Nucleus accumbens (tissue), 56 donors: ENCODE data around the gene IMPDH2.
A peak's percentile ranks its signal among the peaks of the same experiment; 100 is the strongest.
"Not testable (repeated sequence)": the region's sequence is repeated elsewhere in the genome, so short reads cannot be mapped to it uniquely, and the experiment has no call there.

Experiments used
- DNase-seq, 56 donors: peaks; one replicate each; lab custom pipeline; 2025; lab: John Stamatoyannopoulos, UW

IMPDH2 gene

DNA sequence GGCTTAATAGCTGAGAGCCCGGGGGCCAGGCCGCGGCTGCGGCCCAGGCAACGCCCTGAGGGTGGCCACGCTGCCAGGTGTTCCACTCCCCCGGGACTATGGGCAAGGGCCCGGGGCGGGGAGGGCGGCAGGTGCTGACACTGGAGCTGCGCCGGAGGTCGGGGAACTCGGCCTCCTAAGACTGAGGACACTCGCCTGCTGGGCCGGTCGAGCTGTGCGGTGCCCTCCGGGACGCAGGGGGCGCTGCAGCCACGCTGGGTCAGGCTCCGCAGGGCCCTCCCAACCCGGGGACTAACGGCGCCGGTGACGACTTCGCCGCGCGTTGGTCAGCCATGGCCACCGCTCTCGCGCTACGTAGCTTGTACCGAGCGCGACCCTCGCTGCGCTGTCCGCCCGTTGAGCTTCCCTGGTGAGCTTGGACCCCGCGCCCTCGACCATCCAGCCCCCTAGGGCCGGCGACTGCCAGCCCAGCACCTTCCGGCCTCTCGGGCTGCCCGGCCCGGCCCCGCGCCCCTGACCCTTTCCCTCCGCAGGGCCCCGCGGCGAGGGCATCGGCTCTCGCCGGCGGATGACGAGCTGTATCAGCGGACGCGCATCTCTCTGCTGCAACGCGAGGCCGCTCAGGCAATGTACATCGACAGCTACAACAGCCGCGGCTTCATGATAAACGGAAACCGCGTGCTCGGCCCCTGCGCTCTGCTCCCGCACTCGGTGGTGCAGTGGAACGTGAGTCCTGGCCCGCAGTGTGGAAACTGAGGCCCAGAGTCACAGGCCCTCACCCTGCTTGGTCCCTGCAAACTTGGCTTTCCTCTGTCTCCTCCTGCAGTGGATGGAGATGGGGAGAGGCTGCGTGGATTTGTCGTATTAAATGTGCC is 7.1 kb downstream of the IMPDH2 start, which contains the start of gene NDUFAF3:
Gene NDUFAF3 (plus strand): TSS at position 309 of the 875 bp plus-strand sequence. CDS start 24 bp downstream, at position 333.
- DNase-seq: peak in 54 of 56 donors; percentile 67 to 94 (median 82)

DNA sequence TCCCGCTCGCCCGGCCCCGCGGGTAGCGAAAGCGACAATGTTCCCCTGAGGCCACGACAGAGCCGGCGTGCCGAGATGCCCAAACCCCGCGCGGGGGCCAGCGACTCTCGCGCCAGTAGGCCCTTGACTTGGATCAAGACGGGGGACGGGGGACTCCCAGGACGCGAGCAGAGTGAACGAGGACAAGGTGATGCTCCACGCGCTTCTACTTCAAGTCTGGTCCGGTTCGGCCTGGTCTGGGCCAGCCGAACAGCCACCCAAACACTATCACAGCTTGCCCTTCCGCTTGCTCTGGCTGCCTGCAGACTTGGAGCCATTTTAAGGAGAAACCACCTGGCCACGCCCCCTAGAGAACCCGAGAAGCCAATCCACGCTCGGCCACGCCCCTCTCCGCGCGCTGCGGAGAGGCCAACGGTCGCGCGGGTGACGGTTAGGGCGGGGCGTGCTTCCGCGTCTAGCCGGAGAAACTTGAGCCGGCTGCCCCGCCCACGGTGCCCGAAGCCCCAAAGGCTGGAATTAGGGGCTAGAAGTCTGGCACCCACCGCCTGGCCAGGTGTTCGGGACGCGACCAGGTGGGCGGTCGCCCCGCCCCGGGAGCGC is 7.9 kb downstream of the IMPDH2 start:
- DNase-seq: peak; percentile 73 to 98 (median 95)

DNA sequence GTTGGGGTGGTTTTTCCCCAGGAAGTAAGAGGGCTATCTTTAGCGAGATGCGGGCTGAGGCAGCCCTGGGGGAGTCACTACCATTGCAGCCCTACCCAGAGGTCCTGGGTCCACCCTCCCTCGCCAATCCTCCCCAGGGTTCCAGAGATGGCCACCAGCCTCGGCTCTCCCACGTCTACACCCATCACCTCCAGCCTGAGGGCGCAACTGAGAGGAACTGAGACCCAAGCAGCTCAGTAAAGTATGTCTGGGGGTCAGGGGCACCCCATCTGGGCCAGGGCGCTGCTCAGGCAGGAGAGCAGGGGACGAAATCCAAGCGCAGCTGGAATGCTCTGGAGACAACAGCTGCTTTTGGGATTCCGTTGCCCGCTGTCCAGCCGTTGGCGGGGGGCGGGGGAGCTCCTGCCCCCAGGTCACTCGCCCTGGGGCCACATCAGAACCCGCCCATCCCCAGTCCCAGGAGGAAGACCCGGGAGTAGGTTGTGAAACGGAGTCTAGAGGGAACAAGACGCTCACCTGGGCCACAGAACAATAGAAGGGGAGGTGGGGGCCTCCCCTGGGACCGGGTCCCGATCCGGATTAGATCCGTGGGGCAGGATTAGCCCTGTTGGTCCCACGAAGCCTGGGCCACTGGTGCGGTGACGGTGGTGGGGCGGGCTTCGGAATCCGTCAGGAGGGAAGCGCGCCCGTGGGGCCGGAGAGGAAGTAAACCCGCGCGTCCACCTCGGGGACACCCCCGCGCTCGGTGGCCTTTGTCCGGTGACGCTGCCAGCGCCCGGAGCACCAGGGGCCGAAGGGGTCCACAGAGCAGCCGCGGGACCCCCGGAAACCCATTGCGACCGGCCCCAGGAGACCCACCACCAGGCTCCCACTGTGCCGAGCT is 8.6 kb downstream of the IMPDH2 start:
- peak in 5 of 56 donors; percentile 28 to 57 (median 52) for DNase-seq

DNA sequence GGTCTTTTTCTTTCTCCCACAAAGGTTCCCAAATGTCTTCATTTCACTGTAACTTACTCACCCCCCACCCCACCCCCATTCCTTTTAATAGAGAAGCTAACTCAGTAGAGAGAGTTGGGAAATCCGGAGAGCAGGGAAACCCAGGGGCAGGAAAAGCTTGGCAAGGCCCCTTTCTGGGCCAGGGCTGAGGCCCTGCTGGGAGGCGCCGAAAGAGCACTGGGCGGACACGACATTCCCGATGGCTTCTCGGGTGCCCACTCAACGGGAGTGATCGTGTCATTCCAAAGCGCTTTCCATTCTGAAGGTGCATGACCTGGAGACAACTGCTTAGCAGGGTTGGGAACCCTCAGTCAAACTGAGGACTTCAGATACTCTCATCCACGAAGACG is 9.3 kb downstream of the IMPDH2 start:
- DNase-seq: no peak

DNA sequence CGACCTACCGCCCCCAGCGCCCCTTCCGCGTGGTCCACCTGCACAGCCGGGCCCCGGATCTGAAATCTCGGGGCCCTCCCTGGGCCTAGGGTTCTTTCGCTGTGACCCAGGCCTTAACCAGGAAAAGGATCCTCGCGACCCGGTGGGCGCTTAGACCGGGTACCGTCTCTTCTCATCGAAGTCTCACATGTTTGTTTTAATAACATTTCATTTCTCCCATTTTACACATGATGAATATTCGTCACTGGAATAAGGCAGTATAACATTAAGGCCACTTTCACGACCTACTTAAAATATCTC is 10.5 kb downstream of the IMPDH2 start:
- DNase-seq: no peak

DNA sequence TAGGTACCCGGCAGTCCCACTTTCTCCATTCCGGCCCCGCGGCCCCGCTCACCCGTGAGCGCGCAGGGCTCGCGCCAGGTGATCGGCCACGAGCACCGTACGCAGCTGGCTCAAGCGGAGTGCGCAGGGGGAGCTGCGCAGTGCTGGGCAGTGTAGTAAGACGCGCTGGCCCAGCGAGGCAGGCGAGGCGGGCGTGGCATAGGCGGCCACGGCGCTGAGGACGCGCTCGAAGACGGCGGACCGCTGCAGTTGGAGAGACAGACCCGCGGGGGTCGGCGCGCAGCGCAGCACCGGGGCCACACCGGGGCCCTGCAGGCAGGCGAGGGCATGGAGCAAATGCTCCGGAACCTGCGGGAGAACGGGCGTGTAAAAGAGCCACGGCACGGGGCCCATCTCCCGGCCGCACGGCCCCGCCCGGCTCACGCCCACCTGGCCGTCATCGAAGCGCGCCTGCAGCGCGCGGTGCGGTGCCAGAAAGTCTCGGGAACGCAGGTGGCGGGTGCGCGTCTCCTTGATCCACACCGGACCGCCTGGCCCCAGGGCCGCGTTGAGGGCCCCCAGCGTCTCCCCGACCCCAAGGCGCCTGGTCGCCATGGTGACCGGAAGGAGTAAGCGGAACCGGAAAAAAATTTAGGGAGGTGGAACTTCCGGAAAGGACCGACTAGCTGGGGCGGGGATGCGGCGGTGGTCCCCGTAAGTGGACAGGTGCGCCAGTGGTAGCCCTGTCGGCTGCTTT is 11.1 kb downstream of the IMPDH2 start, which contains the start of gene DALRD3:
Gene DALRD3 (minus strand): TSS at position 610 of the 736 bp plus-strand sequence. CDS start 16 bp downstream, at position 594.
- DNase-seq: peak in 47 of 56 donors; percentile 15 to 80 (median 55)

DNA sequence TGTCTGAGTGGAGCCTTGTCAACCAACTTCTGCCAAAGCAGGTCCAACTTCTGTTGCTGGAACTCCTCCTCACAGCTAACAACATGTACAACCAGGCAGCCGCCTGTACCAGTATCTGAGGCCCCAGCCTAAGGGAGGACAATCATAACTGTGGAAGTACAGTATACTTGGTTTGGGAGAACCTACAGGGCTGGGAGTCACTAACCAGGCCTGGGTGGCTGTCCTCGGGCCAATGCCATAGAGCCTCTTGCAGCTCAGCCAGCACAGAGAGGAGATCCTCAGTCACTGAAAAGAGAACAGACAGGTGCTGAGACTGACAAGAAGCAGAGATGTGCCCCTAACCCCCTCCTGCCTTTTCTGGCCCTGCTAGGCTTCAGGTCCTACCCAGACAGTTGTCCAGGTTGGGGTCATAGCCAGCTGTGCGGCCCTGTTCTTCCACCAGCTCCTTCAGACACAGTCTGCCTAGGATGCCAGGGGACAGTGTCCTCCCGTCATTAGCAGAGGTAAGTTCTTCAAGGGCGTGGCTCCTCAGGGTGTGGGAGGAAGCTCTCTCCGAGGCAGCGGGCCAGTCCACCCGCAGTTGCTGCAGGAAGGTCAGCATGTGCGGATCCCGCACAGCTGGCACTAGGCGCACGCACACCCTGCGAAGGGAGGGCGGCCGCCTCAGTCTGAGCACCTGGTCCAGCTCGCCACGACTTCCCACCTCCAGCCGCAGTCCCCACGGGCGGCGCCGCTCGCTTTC is 11.8 kb downstream of the IMPDH2 start:
- DNase-seq: no peak

DNA sequence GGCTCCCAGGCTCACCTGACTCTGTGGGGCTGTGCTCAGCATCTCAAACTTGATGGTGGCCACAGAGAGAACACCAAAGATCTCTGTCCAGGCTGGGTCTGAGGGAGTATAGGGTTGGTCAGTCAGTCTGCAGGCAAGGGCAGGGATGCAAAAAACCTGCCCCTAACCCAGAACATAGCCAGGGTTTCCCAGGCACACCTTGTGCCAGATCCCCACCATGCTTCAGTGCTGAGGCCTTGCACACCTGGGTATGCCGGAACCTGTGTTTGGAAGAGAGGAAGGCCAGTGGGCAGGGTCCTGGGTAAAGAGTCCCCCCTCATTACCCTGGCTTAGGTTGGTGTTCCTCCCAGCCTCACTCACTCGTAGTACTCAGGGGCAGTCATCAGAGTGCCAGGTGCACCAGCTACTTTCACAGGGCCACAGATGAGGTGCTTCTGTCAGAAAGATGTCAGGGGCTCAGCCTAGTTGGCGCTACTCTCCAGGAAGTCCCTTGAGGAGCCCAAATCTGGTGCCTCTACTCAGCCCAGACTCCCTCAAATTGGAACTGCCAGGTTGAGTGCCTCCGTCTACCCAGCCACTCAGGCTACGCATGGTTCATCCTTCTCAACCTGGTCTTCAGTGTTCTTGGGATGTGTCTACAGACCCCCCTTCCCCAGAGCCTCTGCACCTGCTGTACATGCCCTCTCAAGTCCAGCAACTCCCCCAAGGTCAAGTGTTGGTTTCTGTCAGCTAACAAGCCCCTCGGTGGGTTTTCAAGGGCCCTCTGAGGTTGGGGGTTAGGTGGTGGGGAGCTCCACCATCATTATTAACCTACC is 12.6 kb downstream of the IMPDH2 start:
- DNase-seq: no peak

DNA sequence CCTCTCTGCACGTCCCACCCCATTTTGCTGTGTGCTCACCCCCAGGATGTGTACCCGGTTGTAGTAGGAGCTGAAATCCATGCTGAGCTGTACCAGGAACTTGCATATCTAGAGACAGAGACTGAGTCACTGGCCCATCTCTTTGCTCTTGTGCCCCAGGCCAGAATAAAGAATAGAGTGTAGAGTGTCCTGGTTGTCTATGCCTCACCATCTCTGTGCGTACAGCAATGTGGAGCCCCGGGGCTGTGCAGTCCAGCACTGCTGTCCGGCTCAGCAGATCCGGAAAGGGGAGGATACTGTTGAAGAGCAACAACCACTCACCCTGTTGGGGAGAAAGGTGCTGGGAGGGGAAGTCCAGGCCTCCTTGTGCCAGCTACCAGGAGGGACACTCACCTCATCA is 13.4 kb downstream of the IMPDH2 start:
- no peak for DNase-seq

DNA sequence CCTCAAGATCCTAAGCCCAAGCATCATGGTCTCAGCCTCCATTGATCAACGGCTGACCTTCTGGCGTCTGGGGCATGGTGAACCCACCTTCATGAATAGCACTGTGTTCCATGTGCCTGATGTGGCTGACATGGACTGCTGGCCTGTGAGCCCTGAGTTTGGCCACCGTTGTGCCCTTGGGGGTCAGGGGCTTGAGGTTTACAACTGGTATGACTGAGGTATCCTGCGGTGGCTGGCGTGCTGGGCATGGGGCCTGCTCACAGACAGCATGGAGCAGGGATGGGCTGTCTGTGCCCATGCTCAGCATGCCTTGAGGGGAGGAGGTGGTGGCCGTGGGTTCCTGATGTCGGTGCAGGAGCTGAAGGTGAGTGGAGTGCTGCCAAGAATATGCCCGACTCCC is 14.1 kb downstream of the IMPDH2 start:
- no peak for DNase-seq

DNA sequence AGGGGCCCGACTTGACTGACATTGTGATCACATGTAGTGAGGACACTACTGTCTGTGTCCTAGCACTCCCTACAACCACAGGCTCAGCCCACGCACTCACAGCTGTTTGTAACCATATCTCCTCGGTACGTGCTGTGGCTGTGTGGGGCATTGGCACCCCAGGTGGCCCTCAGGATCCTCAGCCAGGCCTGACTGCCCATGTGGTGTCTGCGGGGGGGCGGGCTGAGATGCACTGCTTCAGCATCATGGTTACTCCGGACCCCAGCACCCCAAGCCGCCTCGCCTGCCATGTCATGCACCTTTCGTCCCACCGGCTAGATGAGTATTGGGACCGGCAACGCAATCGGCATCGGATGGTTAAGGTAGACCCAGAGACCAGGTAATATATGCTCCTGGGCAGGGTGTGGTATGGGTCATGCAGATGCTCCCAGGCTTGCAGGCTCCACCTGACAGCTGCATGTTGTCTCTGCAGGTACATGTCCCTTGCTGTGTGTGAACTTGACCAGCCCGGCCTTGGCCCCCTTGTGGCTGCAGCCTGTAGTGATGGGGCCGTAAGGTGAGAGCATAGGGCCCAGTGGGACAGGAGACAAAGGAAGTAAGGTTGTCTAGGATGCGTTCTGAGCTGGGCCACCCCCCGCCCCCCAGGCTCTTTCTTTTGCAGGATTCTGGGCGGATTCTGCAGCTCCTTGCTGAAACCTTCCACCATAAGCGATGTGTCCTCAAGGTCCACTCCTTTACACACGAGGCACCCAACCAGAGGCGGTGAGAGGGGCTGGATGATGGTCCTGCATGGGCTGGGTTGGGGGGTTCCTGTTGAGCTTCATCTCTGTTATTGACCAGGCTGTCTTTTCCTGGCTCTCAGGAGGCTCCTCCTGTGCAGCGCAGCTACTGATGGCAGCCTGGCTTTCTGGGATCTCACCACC is 15.2 kb downstream of the IMPDH2 start:
- no peak for DNase-seq

DNA sequence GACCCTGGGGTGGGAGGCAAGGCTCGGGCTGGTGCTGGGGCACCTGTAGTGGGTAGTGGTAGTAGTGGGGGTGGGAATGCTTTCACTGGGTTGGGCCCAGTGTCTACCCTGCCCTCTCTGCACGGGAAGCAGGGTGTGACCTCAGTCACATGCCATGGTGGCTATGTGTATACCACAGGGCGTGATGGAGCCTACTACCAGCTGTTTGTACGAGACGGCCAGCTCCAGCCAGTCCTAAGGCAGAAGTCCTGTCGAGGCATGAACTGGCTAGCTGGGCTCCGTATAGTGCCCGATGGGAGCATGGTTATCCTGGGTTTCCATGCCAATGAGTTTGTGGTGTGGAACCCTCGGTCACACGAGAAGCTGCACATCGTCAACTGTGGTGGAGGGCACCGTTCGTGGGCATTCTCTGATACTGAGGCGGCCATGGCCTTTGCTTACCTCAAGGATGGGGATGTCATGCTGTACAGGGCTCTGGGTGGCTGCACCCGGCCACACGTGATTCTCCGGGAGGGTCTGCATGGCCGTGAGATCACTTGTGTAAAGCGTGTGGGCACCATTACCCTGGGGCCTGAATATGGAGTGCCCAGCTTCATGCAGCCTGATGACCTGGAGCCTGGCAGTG is 16.0 kb downstream of the IMPDH2 start:
- DNase-seq: no peak

DNA sequence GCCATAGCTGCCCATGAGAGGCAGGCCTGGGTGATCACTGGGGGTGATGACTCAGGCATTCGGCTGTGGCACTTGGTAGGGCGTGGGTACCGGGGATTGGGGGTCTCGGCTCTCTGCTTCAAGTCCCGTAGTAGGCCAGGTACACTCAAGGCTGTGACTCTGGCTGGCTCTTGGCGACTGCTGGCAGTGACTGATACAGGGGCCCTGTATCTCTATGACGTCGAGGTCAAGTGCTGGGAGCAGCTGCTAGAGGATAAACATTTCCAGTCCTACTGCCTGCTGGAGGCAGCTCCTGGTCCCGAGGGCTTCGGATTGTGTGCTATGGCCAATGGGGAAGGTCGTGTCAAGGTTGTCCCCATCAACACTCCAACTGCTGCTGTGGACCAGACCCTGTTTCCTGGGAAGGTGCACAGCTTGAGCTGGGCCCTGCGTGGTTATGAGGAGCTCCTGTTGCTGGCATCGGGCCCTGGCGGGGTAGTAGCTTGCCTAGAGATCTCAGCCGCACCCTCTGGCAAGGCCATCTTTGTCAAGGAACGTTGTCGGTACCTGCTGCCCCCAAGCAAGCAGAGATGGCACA is 16.7 kb downstream of the IMPDH2 start:
- no peak for DNase-seq

DNA sequence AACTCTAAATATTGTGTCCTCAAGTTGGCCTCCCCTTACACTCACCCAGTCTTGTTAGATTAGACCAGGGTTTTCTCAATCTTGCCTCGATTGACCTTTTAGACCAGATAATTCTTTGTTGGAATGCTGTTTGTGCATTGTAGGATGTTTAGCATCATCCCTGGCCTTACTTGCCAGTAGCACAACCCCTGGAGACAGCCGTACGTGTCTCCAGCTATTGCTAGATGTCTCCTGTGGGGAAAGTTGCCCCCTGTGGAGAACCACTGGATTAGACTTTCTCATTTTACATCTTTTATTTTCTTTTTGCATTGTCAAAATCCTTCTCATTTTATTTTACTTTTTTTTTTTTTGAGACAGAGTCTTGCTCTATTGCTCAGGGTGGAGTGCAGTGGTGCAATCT is 19.8 kb downstream of the IMPDH2 start:
- DNase-seq: no peak

DNA sequence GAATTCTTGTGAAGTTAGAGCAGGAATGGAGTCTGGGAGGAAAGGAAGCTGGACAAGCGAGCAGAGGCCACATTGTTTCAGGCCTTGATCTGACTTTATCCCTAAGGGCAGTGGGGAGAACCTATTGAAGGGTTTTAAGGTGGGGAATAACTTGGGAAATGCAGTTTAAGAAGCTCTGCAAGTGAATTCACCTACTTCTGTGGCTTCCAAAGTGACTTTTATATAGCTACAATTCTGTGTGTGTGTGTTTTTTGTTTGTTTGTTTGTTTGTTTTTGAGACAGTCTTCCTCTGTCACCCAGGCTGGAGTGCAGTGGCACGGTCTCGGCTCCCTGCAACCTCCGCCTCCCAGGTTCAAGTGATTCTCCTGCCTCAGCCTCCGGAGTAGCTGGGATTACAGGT is 20.6 kb downstream of the IMPDH2 start:
- not testable (repeated sequence) for DNase-seq

DNA sequence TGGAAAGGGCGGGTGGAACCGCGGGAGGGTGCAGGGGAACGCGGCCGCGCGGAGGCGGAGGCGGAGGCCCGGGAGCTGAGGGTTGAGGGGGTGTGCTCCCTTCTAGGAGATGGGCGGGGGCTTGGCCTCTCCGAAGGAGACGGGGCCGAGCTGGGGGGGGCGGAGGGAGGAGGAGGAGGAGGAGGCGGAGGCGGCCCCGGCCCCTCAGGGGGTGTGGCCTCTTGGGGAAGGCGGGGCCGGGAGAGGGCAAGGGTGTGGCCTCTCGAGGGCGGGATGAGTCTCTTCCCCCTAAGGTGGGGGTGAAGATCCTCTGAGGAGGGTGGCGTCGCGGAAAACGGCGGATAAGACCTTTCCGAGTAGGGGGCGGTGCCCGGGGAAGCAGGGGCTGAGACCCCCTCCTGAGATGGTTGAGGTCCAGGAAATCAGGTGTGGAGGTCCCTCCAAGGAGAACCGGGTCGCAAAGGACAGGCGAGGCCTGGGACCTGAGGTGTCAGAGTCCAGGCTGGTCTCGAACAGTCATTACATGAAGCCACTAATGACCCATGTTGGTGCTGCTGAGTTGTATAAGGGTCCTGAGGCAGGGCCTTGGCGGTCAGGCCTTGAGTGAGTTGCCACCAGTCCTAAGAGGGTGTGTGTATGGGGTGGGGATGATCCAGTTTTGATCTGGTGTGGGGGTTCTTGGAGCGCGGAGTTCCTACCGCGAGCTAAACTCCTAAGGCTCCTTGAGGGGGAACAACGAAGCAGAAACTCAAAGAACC is 21.2 kb downstream of the IMPDH2 start:
- peak in 54 of 56 donors; percentile 22 to 92 (median 74) for DNase-seq
